ENCODE data around the gene TCFL5.

DNA sequence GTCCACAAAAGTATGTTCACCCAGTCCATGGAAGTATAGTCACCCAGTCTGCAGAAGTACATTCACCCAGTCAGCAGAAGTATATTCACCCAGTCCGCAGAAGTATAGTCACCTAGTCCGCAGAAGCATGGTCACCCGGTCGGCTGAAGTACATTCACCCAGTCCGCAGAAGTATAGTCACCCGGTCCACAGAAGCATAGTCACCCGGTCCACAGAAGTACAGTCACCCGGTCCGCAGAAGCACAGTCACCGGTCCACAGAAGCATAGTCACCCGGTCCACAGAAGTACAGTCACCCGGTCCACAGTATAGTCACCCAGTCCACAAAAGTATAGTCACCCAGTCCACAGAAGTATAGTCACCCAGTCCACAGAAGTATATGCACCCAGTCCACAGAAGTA, 8.8 kb downstream of the TCFL5 start:
- TF ChIP-seq CTCF (IDR thresholded peaks at IDR 0.05) = no peak
- TF ChIP-seq ZFX (IDR thresholded peaks at IDR 0.05; ENCODE audit: borderline replicate concordance) = no peak
